Measurements from ENCODE around the gene RIOX2.

RIOX2 gene

GRCh38 chr3:97988784-97989568 lies 16.7 kb upstream of the RIOX2 start:
- DNase-seq = no peak

DNA sequence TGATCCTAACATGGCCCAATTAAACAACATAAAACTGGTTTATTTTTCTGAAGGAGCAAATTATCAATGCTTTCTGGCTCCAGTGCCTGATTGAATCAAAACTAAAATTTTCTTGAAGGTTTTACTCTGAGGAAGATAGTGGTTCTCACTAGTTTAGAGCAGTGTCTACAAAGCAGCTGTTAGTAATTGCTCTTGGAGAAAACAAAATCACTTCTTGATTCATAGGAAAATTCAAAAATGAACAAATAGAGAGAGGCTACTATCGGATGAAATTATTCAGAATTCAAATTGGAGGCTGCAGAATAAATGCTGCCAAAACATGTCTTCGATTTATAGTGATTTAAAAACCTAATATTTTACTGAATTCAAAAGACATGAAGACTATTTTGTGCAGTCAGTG lies 15.1 kb upstream of the RIOX2 start:
- DNase-seq = no peak

DNA sequence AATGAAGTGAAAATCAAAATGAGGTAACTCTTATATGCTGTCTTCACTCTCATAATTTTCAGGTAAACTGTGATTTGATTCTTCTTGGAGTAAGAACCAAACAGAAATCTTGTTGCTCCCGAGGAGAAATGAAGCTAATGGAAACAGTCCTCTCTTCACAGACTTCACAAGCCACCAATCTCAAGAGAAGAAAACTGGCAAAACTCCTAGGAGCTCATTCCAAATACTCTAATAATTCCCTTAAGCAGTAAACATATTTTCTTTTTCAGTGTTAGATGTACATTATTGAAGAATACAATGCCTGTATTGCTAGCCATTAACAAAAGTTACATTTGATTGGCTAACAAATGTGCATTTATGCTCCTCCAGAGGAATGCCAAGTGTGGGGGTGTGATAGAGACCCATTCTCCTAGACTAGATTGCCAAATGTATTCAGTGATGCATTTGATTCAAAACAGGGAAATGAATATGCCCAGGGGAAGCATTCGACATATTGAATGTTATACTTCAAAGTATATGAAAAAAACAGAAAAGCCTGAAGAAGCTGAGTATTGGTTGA lies 11.8 kb upstream of the RIOX2 start:
- no peak for DNase-seq

GRCh38 chr3:97981886-97982285 lies 9.7 kb upstream of the RIOX2 start:
- no peak for DNase-seq

DNA sequence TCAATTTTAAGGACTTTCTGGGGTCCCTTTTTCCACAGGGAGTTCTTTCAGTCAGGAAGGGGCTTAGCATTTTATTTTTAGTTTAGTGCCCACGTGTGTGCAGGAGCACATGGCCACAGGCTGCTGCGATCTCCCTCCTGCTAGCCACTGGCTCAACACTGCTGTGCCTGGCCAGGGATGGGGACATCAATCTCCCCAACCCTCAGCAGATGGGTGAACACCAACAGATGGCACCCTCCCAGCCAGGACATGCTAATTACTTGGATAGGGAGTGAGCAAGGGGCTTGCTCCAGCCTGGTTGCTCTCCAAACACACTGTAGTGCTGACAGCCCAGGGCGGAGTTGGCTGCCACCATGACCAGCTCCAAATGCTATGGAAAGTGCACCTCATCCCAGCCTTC lies 7.4 kb upstream of the RIOX2 start:
- no peak for DNase-seq

GRCh38 chr3:97975466-97975865 lies 3.2 kb upstream of the RIOX2 start:
- no peak for DNase-seq

DNA sequence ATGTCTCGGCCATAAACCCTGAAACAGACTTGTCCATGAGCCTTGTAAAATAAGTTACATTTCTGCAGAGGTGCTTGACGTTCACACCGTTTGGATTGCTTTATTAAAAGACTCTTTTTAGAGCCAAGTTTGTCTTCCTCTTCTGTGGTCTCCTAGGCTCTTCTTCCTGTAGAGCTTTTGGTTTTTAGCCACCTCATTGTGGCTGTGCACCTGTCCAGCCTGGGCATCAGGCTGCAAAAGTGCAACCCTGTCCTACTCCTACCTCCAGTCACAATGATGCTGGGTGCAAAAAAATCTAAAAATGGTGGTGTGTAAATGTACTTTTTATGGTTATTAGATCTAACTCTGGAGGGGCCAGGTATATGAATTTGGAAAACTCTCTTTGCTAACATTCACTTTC lies 2.8 kb upstream of the RIOX2 start:
- no peak for DNase-seq

- no peak for DNase-seq
Measured at GRCh38 chr3:97972976-97973375, 745 bp upstream of the RIOX2 start.

DNA sequence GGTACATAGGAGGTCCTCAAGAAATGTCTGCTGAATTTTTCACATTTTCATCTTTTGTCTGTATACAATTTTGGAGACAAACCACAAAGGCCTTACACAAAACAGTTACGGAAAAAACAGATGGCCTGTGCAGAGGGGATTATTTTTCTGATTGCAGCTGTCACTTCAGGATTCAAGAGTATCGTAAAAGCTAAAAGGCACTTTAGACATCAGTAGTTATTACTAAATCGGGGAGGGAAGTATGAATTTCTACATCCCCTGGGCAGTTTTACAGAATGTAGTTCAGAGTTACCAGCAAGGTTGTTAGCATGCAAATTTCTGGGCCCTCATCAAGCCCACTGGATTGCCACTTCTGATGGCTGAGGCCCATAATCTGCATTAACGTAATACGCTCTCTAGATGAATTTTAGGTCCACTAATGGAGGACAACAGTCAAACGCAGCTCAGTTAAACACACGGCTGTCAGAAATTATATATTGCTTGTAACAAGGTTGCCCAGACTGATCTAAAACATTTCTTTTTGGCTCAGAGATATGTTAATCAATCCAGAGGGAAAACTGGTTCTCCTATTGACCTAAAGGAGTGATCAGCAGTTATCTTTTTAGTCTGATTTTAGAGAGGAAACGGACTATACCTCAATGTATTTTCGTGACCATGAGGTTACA lies 1.1 kb downstream of the RIOX2 start:
- no peak for DNase-seq

- DNase-seq = no peak
Measured at GRCh38 chr3:97970156-97970555, 2.1 kb downstream of the RIOX2 start.

DNA sequence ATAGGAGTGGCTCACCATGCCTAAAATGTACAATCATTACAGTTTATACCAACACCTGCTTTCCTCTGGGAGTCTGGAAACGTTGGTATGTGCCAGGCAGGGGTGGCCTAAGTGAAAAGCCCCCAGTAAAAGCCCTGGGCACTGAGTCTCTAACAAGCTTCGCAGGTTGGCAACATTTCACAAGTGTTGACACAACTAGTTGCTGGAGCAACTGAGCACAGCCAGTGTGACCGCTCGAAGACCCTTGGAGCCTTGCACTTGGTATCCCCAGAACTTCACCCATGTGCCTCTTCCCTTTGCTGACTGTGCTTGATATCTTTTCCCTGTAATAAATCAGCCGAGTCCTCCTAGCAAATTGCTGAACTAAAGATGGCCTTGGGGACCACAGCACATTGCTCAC lies 2.7 kb downstream of the RIOX2 start:
- no peak for DNase-seq

DNA sequence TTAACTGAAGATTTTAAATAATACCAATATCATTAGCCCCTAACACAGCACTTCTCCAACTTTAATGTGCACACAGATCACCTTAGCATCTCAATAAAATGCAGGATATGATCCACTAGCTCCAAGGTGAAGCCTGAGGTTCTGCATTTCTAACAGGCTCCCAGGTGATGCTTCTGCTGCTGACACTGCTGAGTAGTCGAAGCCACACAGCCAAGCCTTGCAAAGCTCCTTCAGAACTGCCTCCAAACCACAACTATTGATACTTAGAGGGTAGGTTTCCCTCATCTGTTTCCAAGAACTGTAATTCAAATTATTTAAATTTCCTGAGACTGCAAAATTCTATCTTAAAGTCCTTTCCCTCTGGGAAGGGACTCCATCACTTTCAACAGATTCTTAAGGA lies 3.9 kb downstream of the RIOX2 start:
- DNase-seq = no peak

DNA sequence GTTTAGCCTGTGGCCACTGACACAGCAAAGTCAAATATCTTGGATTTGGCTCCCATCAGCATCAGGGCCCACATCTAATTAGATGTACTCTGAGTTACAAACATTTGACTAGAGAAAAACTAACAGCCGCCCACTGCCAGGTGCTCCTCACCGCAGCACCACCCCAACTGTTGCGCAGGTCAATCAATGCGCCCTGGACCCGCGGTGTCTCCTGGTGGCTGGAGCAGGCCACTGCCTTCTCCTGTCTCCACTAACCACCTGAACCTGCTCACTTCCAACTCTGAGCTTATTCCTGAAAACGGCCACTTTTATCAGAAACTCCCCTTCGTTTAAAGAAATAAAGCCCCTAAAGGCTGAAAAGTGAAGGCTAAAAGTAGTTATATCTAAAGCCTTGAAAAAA lies 4.3 kb downstream of the RIOX2 start:
- DNase-seq = no peak

DNA sequence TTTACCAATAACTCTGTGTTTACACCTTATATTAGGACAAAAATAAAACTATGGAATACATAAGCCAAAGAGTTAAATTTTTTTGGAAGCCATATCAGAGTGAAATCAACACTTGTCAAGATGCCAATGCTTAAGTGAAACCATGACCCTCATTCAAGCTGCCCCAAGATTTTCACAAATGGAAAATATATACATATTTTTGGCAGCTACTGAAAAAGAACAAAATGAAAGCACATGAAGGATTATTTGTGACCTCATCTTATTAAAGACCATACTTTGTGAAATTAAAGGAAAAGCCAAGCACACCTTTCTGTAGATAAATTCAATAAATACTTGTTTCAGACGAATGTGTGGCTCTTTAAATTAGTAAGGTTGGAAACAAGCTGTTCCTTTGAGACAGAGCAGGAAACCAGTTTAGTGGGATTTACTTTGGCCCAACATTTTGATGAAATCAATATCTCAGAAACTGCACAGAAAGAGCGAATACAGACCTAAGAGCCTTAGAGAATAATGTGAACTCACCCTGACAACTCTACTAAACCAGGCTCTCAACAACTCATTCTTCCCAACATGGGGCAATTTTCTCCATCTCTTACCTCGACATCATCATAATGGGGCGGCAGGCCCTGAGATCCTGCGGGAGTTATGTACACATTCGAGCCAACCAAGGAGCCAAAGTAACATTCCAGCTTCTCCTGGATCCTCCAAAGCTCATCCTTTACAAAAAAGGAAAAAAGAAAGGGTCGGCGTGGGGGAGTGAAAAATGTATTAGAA lies 11.1 kb downstream of the RIOX2 start:
- DNase-seq = no peak

DNA sequence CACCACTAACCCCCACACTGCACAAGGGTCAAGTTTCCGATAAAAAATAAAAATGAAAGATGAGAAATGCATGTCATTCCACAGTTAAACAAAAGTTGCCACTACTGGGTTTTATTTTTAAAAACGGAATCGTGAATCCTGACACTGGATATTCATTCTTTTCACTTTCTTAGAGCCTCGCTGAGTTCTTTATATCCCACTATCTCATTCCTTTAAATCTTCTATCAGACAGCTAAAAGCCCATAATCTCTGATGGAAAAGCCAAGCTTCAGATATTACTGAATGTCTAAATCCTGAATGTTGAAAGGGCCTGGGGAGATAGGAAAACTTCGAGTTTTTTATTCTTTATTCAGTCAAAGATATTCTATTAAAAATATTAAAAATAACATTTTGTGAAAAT lies 11.7 kb downstream of the RIOX2 start:
- no peak for DNase-seq

DNA sequence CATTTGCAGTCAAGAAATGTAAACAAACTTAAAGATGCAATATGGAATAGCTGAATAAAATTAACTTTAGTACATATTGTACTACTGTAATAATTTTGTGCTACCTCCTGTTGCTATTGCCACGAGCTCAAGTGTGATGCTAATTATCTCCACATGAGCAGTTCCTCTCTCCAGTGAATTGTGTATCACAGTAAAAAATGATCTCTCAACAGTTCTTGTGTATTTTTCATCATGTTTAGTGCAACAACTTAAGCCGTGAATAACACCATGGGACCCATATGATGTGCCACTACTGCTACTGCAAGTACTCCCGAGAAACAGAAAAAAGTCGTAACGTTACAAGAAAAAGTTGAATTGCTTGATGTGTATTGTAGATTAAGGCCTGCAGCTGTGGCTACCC lies 12.4 kb downstream of the RIOX2 start:
- no peak for DNase-seq

DNA sequence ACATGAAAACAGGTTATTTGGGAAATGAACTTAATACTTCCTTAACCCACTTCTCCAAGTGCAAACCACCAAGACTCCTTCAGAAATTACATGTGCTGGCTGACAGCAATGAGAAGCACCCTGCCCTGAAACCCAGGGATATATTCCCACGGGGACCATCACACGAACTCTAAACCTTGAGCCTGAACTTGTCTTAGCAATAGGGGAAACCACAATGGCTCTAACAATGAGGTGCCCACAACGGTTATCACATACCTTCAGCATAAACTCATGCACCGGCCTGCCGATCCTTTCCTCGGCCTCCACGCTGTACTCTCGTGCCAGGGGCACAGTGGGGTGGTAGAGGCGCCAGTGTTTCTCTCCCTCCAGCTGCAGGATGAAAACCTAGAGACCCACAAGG lies 13.4 kb downstream of the RIOX2 start:
- no peak for DNase-seq

DNA sequence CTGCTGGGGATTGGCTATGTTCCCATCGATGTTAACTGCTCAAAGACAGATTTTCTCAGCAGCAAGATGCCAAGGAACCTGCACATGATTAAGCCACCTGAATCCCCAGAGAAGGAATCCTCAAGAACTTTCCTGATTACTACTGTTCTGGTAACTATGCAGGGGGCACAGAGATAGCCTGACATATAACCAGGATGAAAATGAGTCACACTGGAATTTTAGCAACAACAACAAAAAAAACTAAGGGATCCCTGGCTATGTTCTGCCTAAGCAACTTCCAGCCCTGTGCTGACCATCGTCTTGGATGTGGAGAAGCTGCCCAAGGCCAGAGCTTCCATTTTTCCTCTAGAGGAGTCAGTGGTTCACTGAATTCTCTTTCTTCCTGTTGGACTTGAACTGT lies 13.8 kb downstream of the RIOX2 start:
- no peak for DNase-seq

DNA sequence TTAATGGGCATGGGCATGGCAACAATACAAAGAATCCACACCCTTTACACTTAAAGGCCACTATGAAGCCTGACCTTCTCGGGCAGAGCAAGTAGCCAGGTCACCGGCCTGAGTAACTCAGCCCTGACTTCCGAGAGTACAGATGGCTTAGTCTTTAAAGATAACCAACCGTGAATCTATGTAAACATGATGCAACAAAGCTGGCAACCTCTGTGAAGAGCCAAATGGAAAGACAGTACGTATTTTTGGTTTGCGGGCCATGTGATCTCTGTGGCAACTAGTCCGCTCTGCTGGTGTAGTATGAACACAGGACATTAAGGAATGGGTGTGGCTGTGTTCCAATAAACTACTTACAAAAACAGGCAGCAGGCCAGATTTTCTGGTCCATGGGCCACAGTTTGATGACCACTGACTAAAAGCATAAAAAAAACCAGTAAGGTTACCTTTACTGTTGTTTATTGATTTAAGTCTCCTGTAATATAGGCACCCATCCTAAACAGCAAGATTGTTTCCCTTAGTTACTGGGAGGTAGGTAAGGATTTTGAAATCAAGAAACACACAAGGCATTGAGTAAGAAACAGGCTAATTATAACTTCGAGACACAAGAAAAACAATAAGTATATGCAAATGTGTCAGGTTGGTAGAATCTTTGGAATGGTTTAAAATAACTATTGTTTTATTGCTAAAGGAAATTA lies 14.5 kb downstream of the RIOX2 start:
- DNase-seq = no peak

GRCh38 chr3:97956051-97956450 lies 16.2 kb downstream of the RIOX2 start:
- no peak for DNase-seq

DNA sequence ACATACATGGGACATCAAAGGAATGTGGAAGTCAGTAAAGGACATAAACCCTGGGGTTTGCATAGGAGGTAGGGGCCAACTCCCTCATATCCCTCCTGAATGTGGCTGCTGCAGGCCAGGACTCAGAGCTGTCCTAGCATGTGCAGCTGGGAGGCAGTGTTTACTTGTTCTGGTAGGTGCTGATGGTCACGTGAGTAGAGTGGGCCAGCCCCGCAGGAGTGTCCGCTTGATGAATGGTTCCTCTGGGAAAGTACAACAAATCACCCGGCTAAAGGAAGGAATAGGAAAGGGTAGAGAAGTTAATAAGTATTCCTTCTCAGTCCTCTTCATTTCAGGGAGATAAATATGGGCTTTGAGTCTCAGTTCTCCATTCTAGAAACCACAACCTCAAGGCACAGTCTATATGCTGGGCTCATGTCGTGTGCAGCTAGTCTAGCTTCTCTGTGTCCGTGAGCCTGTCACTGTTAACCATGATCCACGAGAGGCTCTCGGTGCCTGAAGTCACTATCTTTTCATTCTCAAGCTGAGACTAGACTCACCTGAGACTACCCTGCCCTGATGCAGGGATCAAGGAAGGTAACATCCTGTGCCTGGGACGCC lies 17.9 kb downstream of the RIOX2 start:
- DNase-seq = no peak

- DNase-seq = no peak
Measured at GRCh38 chr3:97952872-97953271, 19.4 kb downstream of the RIOX2 start.

DNA sequence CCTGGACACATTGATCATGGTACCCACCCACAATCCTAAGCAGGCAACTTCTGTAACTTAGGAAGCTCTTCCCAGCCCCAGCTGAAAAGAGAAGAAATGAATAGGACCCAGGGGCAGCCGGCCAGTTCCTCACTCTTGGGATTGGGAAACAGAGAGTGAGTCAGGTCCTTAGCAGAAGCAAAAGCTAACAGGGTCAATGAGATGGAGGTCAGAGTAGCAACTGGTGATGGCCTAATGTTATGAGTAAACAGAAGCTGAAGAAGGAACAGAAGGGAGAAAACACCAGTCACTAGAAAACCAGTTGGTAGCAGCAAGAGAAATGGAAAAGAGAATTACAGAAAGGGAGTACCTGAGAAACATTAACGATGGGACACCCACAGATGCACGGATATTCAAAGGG lies 20.0 kb downstream of the RIOX2 start:
- no peak for DNase-seq

Measured in effector CD4-positive, alpha-beta T cell (primary cell).